ENCODE data around the gene CAMK2G.
A peak's percentile ranks its signal among the peaks of the same experiment; 100 is the strongest.

CAMK2G gene

GRCh38 chr10:73781879-73782748 is 92.2 kb downstream of the CAMK2G start, which contains the start of gene CHCHD1:
Gene CHCHD1 (plus strand): TSS chr10:73782048. CDS start chr10:73782076, 28 bp downstream.
- peak; percentile 71 for DNase-seq (ENCODE audit: extremely low spot score, insufficient read length, low read depth)
- FAIRE-seq = peak; percentile 94

DNA sequence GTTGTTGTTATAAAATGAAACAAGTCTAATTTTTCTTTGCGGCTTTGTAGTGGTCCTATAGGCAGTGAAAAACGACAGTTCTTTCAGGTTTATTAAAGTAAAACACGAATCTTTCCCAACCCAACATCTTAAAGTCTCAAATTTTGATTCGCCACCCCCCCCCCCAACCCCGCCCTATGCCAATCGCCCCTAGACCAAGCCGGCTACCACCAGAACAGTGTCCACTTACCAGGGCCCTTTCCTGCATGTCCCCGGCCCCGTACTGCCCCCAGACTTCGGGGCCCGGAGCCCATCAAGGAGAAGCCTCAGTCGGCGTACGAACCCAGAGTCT is 92.8 kb downstream of the CAMK2G start:
- DNase-seq (ENCODE audit: extremely low spot score, insufficient read length, low read depth) = no peak
- no peak for FAIRE-seq

GRCh38 chr10:73780966-73781365 is 93.4 kb downstream of the CAMK2G start:
- DNase-seq (ENCODE audit: extremely low spot score, insufficient read length, low read depth) (no peak), FAIRE-seq (no peak)

DNA sequence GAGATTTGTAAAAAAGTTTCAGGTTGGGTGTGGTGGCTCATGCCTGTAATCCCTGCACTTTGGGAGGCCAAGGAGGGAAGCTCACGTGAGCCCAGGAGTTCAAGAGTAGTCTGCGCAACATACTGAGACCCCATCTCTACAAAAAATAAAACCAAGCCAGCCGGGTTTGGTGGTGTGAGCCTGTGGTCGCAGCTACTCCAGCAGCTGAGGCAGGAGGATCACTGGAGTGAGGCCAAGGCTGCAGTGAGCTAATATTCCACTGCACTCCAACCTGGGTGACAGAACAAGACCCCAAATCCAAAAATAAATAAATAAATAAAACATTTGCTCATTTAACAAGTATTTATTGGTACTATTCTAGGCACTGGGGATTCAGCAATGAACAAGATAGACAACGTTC is 94.1 kb downstream of the CAMK2G start:
- no peak for FAIRE-seq
- no peak for DNase-seq (ENCODE audit: extremely low spot score, insufficient read length, low read depth)

DNA sequence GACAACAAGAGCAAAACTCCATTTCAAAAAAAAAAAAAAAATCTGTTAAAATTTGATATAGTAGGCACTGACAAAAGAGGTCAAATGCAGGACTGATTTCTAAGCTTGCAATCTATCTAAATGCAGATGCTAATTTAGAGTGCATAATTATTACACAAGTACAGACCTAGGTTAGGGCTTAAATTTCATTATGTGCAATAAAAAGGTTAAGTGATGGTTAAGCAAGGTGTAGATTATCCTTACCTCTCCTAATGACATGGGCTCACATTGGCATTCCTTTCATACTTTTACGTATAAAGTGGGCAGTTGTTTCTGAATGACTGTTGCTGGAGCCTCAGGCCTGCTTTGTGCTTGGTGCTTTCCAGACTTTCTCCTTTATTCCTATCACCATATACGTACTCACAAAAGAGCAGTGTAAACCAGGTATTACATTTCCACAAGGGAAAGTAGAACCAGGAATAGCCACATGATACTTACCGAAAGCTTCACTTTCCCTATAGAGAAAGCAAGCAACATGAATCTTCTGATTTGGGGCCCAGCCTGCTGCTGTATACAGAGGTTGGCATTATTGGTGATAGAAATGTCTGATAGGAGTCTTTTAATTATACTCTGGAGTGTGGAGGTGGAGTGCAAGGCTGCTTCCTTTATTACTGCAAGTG is 94.7 kb downstream of the CAMK2G start:
- FAIRE-seq = no peak
- DNase-seq (ENCODE audit: extremely low spot score, insufficient read length, low read depth) = no peak

- FAIRE-seq (no peak), DNase-seq (ENCODE audit: extremely low spot score, insufficient read length, low read depth) (no peak)
Measured at GRCh38 chr10:73779018-73779417, 95.3 kb downstream of the CAMK2G start.

DNA sequence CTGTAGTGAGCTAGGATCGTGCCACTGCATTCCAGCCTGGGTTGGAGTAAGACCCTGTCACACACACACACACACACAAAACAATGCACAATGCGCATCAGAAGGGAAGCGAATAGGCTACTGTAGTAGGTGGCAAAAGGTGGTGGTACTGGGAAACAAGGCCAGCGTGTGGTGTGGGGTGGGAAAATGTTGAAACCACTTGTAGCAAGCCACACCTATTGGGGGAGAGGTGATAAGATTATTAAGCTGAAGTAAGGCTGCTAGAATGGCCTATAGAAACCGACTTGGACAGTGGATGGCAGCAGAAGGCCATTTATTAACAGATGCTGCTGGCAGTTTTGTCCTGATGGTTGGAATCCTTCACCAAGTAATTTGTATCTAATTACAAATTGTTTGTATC is 99.7 kb downstream of the CAMK2G start:
- DNase-seq (ENCODE audit: extremely low spot score, insufficient read length, low read depth) (no peak), FAIRE-seq (no peak)

DNA sequence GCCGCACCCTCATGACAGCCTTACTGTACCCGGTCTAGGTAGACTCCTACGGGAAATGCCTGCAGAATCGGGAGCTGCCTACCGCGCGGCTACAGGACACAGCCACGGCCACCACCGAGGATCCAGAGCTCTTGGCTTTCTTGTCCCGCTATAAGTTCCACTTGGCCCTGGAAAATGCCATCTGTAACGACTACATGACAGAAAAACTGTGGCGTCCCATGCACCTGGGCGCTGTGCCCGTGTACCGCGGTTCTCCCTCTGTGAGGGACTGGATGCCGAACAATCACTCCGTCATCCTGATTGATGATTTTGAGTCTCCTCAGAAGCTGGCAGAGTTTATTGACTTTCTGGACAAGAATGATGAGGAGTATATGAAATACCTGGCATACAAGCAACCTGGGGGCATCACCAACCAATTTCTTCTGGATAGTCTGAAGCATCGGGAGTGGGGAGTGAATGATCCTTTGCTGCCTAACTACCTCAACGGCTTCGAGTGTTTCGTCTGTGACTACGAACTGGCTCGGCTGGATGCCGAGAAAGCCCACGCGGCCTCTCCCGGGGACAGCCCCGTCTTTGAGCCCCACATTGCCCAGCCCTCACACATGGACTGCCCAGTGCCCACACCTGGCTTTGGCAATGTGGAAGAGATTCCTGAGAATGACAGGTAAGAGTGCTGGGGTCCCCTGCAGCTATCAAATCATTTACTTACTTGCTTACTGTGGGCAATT is 101.0 kb downstream of the CAMK2G start:
- FAIRE-seq (no peak), DNase-seq (ENCODE audit: extremely low spot score, insufficient read length, low read depth) (no peak)

- peak; percentile 56 for DNase-seq (ENCODE audit: extremely low spot score, insufficient read length, low read depth)
- peak; percentile 68 for FAIRE-seq
Measured at GRCh38 chr10:73772281-73773151, 101.8 kb downstream of the CAMK2G start.

GRCh38 chr10:73771722-73772280 is 102.6 kb downstream of the CAMK2G start:
- DNase-seq (ENCODE audit: extremely low spot score, insufficient read length, low read depth) (peak; percentile 72), FAIRE-seq (peak; percentile 70)

GRCh38 chr10:73769396-73769795 is 105.0 kb downstream of the CAMK2G start:
- FAIRE-seq (no peak), DNase-seq (ENCODE audit: extremely low spot score, insufficient read length, low read depth) (no peak)

- no peak for DNase-seq (ENCODE audit: extremely low spot score, insufficient read length, low read depth)
- FAIRE-seq = no peak
Measured at GRCh38 chr10:73768881-73769280, 105.5 kb downstream of the CAMK2G start.

DNA sequence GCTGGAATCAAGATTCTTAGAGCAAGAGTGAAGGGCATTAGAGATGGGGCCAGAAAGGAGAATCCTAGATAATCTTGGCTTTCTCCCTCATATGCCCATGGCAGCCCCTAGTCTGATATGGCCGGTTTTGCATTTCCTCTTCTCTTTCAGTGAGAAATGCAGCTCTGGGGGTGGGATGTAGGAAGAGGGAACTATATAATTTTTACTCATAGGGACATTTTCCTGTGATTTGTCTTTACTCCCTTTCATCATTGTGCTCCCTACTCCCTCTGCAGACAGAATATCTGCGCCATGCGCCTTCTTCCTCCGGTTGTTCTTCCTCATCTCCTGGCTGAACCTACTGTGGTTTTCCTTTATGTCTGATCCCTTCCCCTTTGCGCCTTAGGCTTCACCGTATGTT is 109.3 kb downstream of the CAMK2G start:
- DNase-seq (ENCODE audit: extremely low spot score, insufficient read length, low read depth) = no peak
- FAIRE-seq = no peak

- no peak for DNase-seq (ENCODE audit: extremely low spot score, insufficient read length, low read depth)
- FAIRE-seq = no peak
Measured at GRCh38 chr10:73763343-73763742, 111.0 kb downstream of the CAMK2G start.

- DNase-seq (ENCODE audit: extremely low spot score, insufficient read length, low read depth) (no peak), FAIRE-seq (peak; percentile 31)
Measured at GRCh38 chr10:73762915-73763314, 111.4 kb downstream of the CAMK2G start.
